SK-N-SH treated with all-trans-retinoic acid at 6 μM for 48 hours (cell line): Measurements from ENCODE around the gene PPARA.

Experiments used
- ATAC-seq: fragments of 200-7000 bp; cut with Tn5 transposase; 3 replicates; pipeline ENCODE4 v1.9.1; 2020; ENCODE audit warnings: mild to moderate bottlenecking, moderate library complexity
- ARNTL ChIP-seq: fragments of 450-650 bp; formaldehyde crosslinking; IDR thresholded peaks from 2 replicates; pipeline ENCODE4 v1.5.0; 2020; ENCODE audit warnings: low read depth, mild to moderate bottlenecking, moderate library complexity, borderline replicate concordance
- CSDC2 ChIP-seq: fragments of 250-450 bp; sonication (Bioruptor Pico); IDR thresholded peaks from 2 replicates; pipeline ENCODE4 v1.5.0; 2020; ENCODE audit warnings: mild to moderate bottlenecking, moderate library complexity
- CSRNP3 ChIP-seq: fragments of 250-450 bp; sonication (Bioruptor Pico); IDR thresholded peaks from 2 replicates; pipeline ENCODE4 v1.5.1; 2021; ENCODE audit warnings: mild to moderate bottlenecking, moderate library complexity
- ESRRG ChIP-seq: fragments of 250-450 bp; sonication (Bioruptor Pico); IDR thresholded peaks from 2 replicates; pipeline ENCODE4 v1.6.1; 2021; ENCODE audit warnings: mild to moderate bottlenecking
- GLIS3 ChIP-seq: fragments of 250-450 bp; sonication (Bioruptor Pico); IDR thresholded peaks from 2 replicates; pipeline ENCODE4 v1.5.0; 2020; ENCODE audit warnings: mild to moderate bottlenecking, moderate library complexity
- ISL1 ChIP-seq: fragments of 250-450 bp; sonication (Bioruptor Pico); IDR thresholded peaks from 2 replicates; pipeline ENCODE4 v2.1.2; 2022; ENCODE audit warnings: mild to moderate bottlenecking, moderate library complexity
- OSR1 ChIP-seq: fragments of 250-450 bp; sonication (Bioruptor Pico); IDR thresholded peaks from 2 replicates; pipeline ENCODE4 v1.8.0; 2022; ENCODE audit warnings: moderate library complexity, mild to moderate bottlenecking, inconsistent platforms
- PATZ1 ChIP-seq: fragments of 250-450 bp; sonication (Bioruptor Pico); IDR thresholded peaks from 2 replicates; pipeline ENCODE4 v1.8.0; 2020; ENCODE audit warnings: mild to moderate bottlenecking, moderate library complexity, borderline replicate concordance
- PPARA ChIP-seq: fragments of 250-450 bp; sonication (Bioruptor Pico); IDR thresholded peaks from 2 replicates; pipeline ENCODE4 v1.5.0; 2020; ENCODE audit warnings: mild to moderate bottlenecking, borderline replicate concordance
- SNAI2 ChIP-seq: fragments of 250-450 bp; sonication (Bioruptor Pico); IDR thresholded peaks from 2 replicates; pipeline ENCODE4 v1.5.0; 2020; ENCODE audit warnings: mild to moderate bottlenecking, moderate library complexity
- TCF4 ChIP-seq: fragments of 250-450 bp; sonication (Bioruptor Pico); IDR thresholded peaks from 2 replicates; pipeline ENCODE4 v1.8.0; 2021; ENCODE audit warnings: mild to moderate bottlenecking, moderate library complexity, borderline replicate concordance
- TOX ChIP-seq: fragments of 250-450 bp; sonication (Bioruptor Pico); IDR thresholded peaks from 2 replicates; pipeline ENCODE4 v1.8.0; 2021; ENCODE audit warnings: mild to moderate bottlenecking, moderate library complexity, borderline replicate concordance
- ZC3H10 ChIP-seq: fragments of 250-450 bp; sonication (Bioruptor Pico); IDR thresholded peaks from 2 replicates; pipeline ENCODE4 v1.5.1; 2021; ENCODE audit warnings: mild to moderate bottlenecking, moderate library complexity
- ZFP3 ChIP-seq: fragments of 250-450 bp; sonication (Bioruptor Pico); IDR thresholded peaks from 2 replicates; pipeline ENCODE4 v1.5.0; 2020; ENCODE audit warnings: mild to moderate bottlenecking, moderate library complexity
- ZFP30 ChIP-seq: fragments of 450-650 bp; formaldehyde crosslinking; IDR thresholded peaks from 2 replicates; pipeline ENCODE4 v1.5.0; 2022; ENCODE audit warnings: mild to moderate bottlenecking, moderate library complexity
- ZNF565 ChIP-seq: fragments of 450-650 bp; formaldehyde crosslinking; conservative IDR thresholded peaks from 2 replicates; pipeline ENCODE4 v1.5.0; 2020; ENCODE audit warnings: low read depth, mild to moderate bottlenecking, moderate library complexity
- ZNF70 ChIP-seq: fragments of 450-650 bp; formaldehyde crosslinking; IDR thresholded peaks from 2 replicates; pipeline ENCODE4 v1.5.0; 2020; ENCODE audit warnings: mild to moderate bottlenecking, moderate library complexity
- TF ChIP-seq, protein P1 (sequence below): fragments of 250-450 bp; sonication (Bioruptor Pico); IDR thresholded peaks from 2 replicates; pipeline ENCODE4 v1.5.1; 2020; ENCODE audit warnings: low read depth, mild to moderate bottlenecking, moderate library complexity
- TF ChIP-seq, protein P2 (sequence below): fragments of 250-450 bp; sonication (Bioruptor Pico); IDR thresholded peaks from 2 replicates; pipeline ENCODE4 v1.5.0; 2020; ENCODE audit warnings: mild to moderate bottlenecking, moderate library complexity
- TF ChIP-seq, protein P3 (sequence below): fragments of 250-450 bp; sonication (Bioruptor Pico); IDR thresholded peaks from 2 replicates; pipeline ENCODE4 v1.8.0; 2021; ENCODE audit warnings: low read depth, mild to moderate bottlenecking, moderate library complexity, borderline replicate concordance

The PPARA gene

DNA sequence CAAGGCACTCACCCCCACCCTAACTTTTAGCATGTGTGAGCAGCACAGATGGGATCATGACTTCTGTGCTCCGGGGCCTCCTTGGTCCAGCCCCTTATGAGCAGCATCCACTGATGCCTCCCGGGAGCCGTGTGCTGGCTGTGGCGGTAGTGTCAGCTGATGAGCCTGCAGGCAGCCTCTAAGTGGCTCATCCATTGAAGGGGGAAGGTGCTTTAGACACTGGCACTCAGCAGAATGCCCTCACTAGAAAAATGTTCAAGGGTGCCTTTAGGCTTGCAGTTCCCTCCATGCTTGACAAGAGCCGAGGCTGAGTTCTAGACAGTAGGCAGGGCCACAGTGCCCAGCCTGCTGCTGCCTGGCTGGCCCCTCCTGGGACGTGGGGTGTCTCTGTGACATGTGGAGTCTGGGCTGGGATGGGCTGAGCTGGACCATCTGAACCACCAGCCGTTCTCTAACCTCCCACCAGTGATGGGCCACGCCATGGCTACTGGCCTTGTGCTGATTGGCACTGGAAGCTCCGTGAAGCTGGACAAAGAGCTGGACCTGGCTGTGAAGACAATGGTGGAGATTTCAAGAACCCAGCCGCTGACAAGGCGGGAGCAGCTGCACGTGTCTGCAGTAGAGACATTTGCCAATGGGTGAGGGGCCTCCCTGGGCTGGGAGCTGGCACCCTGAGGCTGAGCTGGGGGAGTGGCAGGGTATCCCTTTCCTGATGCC lies 123.3 kb downstream of the PPARA start:
- no peak for ATAC-seq
- TF ChIP-seq ZNF565 (CRISPR knock-in tag) (no peak), ZNF70 (CRISPR knock-in tag) (no peak), ISL1 (CRISPR knock-in tag) (no peak), PATZ1 (CRISPR knock-in tag) (no peak), CSRNP3 (CRISPR knock-in tag) (no peak), ZFP30 (no peak), OSR1 (CRISPR knock-in tag) (no peak), TCF4 (CRISPR knock-in tag) (no peak)
- TF ChIP-seq, protein P1, sequence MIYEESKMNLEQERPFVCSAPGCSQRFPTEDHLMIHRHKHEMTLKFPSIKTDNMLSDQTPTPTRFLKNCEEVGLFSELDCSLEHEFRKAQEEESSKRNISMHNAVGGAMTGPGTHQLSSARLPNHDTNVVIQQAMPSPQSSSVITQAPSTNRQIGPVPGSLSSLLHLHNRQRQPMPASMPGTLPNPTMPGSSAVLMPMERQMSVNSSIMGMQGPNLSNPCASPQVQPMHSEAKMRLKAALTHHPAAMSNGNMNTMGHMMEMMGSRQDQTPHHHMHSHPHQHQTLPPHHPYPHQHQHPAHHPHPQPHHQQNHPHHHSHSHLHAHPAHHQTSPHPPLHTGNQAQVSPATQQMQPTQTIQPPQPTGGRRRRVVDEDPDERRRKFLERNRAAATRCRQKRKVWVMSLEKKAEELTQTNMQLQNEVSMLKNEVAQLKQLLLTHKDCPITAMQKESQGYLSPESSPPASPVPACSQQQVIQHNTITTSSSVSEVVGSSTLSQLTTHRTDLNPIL: no peak

- TF ChIP-seq GLIS3 (no peak), ISL1 (CRISPR knock-in tag) (no peak), PPARA (CRISPR knock-in tag) (no peak), ZFP3 (no peak), ZFP30 (no peak), CSRNP3 (CRISPR knock-in tag) (no peak), ESRRG (no peak), TCF4 (CRISPR knock-in tag) (no peak), SNAI2 (CRISPR knock-in tag) (no peak), TOX (no peak), ZC3H10 (CRISPR knock-in tag) (no peak), ZNF565 (CRISPR knock-in tag) (no peak)
- TF ChIP-seq, protein P2, sequence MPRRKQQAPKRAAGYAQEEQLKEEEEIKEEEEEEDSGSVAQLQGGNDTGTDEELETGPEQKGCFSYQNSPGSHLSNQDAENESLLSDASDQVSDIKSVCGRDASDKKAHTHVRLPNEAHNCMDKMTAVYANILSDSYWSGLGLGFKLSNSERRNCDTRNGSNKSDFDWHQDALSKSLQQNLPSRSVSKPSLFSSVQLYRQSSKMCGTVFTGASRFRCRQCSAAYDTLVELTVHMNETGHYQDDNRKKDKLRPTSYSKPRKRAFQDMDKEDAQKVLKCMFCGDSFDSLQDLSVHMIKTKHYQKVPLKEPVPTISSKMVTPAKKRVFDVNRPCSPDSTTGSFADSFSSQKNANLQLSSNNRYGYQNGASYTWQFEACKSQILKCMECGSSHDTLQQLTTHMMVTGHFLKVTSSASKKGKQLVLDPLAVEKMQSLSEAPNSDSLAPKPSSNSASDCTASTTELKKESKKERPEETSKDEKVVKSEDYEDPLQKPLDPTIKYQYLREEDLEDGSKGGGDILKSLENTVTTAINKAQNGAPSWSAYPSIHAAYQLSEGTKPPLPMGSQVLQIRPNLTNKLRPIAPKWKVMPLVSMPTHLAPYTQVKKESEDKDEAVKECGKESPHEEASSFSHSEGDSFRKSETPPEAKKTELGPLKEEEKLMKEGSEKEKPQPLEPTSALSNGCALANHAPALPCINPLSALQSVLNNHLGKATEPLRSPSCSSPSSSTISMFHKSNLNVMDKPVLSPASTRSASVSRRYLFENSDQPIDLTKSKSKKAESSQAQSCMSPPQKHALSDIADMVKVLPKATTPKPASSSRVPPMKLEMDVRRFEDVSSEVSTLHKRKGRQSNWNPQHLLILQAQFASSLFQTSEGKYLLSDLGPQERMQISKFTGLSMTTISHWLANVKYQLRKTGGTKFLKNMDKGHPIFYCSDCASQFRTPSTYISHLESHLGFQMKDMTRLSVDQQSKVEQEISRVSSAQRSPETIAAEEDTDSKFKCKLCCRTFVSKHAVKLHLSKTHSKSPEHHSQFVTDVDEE: no peak
- TF ChIP-seq, protein P3, sequence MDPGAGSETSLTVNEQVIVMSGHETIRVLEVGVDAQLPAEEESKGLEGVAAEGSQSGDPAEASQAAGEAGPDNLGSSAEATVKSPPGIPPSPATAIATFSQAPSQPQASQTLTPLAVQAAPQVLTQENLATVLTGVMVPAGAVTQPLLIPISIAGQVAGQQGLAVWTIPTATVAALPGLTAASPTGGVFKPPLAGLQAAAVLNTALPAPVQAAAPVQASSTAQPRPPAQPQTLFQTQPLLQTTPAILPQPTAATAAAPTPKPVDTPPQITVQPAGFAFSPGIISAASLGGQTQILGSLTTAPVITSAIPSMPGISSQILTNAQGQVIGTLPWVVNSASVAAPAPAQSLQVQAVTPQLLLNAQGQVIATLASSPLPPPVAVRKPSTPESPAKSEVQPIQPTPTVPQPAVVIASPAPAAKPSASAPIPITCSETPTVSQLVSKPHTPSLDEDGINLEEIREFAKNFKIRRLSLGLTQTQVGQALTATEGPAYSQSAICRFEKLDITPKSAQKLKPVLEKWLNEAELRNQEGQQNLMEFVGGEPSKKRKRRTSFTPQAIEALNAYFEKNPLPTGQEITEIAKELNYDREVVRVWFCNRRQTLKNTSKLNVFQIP (CRISPR knock-in tag): no peak
- TF ChIP-seq, all 23 proteins: peak for 0
Observed at GRCh38 chr22:46274381-46274780, 124.1 kb downstream of the PPARA start.

DNA sequence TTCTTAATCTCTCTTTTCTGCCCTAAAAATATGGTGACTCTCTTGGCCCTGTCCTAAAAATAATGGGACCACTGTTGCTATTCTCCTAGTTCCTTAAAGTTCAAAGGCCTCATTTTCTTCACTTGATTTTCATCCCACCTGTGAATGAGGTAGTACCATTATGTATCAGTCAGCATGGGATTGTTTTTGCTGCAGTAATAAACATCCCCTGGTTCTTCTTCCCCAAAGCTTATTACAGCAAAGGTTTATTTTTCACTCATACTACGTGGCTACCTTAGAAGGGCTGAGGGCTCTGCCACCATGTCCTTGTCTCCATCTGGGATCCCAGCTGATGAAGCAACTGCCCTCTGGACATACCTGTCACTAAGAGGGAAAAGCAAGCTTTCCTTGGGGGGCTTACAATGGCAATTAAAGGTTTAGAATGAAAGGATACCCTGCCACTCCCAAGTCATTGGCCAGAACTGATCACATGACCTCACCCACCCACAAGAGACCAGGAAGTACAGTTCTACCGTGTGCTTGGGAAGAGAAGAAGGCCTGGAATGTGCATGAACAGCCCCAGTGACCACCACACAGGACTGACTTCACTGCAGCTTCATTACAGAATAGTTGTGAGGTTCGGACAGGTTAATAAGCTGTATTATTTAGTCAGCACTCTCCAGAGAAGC lies 125.3 kb downstream of the PPARA start:
- no peak for ATAC-seq
- TF ChIP-seq CSDC2 (CRISPR knock-in tag) (no peak), ZC3H10 (CRISPR knock-in tag) (no peak), PATZ1 (CRISPR knock-in tag) (no peak), ARNTL (CRISPR knock-in tag) (no peak), GLIS3 (no peak), ZFP30 (no peak), TOX (no peak), ISL1 (CRISPR knock-in tag) (no peak)
- TF ChIP-seq, protein P3 (CRISPR knock-in tag): no peak

More at GRCh38 chr22:46274381-46274780, 124.1 kb downstream of the PPARA start:
- no peak for ATAC-seq
